CD4-positive, alpha-beta T cell treated with Interleukin-4 for 1 hour (primary cell): ENCODE data around the gene BOLL.
"Not testable (repeated sequence)": the region's sequence is repeated elsewhere in the genome, so short reads cannot be mapped to it uniquely, and the experiment has no call there.

Experiments used
- DNase-seq, 2 donors: peaks; one replicate each; pipeline ENCODE4 v3.0.0-alpha.2; 2020 to 2022

Gene BOLL, protein sequence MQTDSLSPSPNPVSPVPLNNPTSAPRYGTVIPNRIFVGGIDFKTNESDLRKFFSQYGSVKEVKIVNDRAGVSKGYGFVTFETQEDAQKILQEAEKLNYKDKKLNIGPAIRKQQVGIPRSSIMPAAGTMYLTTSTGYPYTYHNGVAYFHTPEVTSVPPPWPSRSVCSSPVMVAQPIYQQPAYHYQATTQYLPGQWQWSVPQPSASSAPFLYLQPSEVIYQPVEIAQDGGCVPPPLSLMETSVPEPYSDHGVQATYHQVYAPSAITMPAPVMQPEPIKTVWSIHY

GRCh38 chr2:197784956-197785941 lies at the start of gene BOLL:
Gene BOLL, minus strand, starts transcription at chr2:197785319. Its CDS starts 3,469 bp downstream, at chr2:197781850.
- no peak for DNase-seq

DNA sequence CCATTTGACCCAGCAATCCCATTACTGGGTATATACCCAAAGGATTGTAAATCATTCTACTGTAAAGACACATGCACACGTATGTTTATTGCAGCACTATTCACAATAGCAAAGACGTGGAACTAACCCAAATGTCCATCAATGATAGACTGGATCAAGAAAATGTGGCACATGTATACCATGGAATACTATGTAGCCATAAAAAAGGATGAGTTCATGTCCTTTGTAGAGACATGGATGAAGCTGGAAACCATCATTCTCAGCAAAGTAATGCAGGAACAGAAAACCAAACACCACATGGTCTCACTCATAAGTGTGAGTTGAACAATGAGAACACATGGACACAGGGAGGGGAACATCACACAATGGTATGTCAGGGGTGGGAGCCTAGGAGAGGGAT lies 49.7 kb upstream of the BOLL start:
- not testable (repeated sequence) for DNase-seq

GRCh38 chr2:197828464-197829135 lies 43.5 kb upstream of the BOLL start:
- no peak for DNase-seq

GRCh38 chr2:197827618-197828017 lies 42.5 kb upstream of the BOLL start:
- no peak for DNase-seq

GRCh38 chr2:197822333-197822732 lies 37.2 kb upstream of the BOLL start:
- no peak for DNase-seq

DNA sequence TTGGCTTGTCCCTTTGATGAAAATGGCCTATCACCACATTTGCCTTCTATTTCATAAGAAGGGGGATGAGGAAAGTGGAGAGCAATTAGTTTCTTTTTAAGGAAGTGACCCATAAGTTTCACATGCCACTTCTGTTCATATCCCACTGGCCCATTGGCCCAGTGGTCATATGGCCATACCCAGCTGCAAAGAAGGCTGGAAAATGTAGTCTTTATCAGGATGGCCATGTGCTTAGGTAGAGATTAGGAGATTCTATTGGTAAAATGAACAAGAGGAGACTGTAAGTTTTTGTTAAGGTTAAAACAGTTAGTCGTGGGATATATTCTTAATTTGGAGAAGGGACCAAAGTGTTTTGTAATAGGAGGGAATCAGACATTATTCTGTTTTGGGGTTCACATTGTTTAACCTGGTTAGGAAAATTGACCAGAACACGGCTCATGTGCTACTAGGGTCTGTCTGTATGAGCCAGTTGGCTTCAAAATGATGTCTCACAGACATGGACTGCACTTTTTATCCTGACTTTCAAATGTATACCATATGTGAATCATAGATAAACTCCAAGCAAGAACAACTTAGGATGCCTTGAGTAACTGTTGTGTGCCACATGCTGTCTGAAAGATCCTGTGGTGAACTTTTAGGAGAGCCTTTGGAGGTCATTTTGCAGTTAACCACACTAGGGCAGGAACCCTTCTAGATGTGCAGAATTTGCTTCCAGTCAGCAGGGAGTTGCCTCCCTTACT lies 36.6 kb upstream of the BOLL start:
- DNase-seq: no peak

GRCh38 chr2:197814526-197814925 lies 29.4 kb upstream of the BOLL start:
- no peak for DNase-seq

- peak in 1 of 2 donors; percentile 33 for DNase-seq
These were observed 28.1 kb upstream of the BOLL start for GRCh38 chr2:197813093-197813787.

- DNase-seq: no peak
These were observed 25.4 kb upstream of the BOLL start for GRCh38 chr2:197810491-197810890.

GRCh38 chr2:197810016-197810415 lies 24.9 kb upstream of the BOLL start:
- no peak for DNase-seq

GRCh38 chr2:197809064-197809463 lies 23.9 kb upstream of the BOLL start:
- DNase-seq: no peak

DNA sequence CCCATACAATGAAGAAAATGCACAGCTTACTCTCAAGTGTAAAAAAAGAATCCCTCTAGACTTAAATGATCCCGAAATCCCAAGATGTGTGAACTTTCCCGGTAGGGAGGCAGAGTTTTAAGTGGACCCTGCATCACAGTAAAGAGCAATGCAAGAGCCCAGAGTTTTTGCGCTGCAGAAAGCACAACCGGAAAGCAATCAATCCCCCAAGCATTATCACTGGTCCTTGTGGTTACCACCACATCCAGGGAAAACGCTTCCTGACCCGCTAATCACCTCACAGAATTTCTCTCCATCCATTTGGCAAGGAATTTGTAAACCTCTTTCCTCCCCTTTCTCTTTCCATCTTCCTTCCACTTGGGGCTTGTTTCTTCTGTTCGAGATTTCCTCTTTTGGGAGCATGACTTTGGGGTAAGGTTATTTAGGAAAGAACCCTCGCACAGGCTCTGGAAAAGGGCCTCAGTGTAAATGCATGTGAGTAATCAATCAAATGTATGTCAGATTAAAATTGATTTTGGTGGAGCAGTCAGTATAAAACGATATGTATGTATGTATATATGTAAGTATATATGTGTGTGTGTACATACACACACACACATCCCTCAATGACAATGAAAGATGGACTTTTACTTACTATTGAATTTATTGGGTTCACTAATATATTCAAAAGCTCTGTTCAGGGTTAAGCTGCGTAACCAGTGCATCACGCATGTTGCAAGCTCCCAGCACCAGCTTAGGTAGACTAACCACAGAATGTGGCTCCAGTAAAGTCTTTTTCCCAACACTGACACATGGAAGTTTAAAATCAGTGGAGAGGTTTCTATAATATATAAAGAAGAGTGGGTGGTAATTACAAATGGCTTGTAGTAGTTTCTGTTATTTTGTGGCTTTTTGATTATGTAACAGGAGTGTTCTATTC lies 20.9 kb upstream of the BOLL start:
- DNase-seq: no peak

DNA sequence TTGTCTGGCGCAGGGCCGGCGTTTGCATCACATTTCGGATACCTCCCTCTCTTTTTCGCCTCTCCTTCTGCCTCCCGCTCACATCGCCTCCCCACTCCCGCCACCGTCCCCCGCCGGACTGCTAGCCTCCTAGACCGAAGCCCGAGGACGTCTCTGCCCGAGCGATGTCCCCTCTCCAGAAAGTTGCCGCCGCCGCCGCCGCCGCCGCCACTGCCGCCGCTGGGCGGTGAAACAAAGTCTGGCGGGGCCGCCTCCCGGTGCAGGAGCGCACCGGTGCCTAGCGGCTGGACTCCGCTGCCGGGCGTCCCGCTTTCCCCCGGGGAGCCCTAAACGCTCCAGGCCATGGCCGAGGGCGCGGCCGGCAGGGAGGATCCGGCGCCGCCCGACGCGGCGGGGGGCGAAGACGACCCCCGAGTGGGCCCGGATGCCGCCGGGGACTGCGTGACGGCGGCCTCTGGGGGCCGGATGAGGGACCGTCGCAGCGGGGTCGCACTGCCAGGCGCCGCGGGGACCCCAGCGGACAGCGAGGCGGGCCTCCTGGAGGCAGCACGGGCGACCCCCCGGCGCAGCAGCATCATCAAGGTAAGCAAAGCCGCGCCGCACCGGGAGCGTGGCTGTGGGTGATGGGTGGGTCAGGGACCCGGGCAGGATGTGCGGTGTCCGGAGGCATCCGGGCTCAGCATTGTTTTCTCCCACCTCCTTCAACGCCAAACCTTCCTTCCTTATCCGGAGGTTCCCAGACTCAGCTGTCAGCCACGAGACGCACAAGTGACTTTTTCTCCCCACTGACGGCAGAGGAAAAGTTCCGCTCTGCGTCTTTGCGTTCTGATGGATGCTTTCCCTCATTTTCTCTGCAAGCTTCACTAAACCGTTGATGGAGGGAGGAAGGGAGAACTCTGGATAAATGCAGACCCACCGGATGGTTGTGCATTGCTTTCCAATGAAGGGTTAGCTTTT lies 19.9 kb upstream of the BOLL start:
- DNase-seq: peak in 1 of 2 donors; percentile 27

GRCh38 chr2:197804049-197804757 lies 19.1 kb upstream of the BOLL start, which contains the start of gene PLCL1:
Gene PLCL1, plus strand, starts transcription at chr2:197804593.
- peak; percentile 91 to 93 for DNase-seq

GRCh38 chr2:197803033-197803444 lies 17.9 kb upstream of the BOLL start:
- peak in 1 of 2 donors; percentile 73 for DNase-seq

GRCh38 chr2:197801033-197801432 lies 15.9 kb upstream of the BOLL start:
- no peak for DNase-seq

DNA sequence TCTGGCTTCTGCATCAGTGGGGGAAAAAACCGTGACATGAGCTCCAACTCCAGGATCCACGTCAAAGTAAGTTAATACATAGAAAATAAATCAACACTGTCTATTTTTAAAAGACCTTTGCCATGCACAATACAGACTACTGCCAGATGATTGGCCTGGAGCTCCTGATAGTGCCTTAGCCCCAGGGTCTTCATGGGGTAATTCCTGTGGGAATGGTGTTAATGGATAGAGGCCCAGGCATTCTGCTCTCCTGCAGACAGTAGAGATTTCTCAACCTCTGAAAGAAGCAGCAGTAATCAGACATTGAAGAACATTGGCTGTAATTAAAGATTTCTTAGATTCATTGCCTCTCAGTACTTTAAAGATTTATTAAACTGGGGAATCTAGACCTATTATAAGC lies 15.0 kb upstream of the BOLL start:
- no peak for DNase-seq

- DNase-seq: no peak
These were observed 13.9 kb upstream of the BOLL start for GRCh38 chr2:197799068-197799467.

DNA sequence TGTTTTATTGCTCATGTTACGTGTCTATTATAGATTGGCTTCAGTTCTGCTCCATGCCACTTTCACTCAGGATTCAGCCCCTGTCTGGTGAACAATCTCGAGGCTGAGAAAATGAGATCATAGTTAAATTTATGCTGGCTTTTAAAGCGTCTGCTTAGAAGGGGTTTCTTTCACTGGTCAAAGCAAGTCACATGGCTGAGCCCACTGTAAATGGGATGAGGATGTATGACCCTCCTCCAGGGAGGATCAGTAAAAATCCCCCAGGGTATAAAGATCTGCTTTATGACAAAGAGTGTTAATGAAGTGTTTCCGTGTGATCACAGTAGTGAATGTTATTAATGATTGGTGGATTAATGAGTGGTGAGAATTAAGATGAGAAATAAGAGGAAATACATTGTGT lies 13.1 kb upstream of the BOLL start:
- no peak for DNase-seq
